SK-N-SH (cell line): ENCODE measurements around the gene RAPGEF1. TPM values are rescaled to one million over a fixed set of nuclear protein-coding genes. Genes with fewer than 3 reads are reported as not detected.

Source experiments
- CTCF ChIA-PET: fragments of 300-600, 350-600 bp; formaldehyde crosslinking; extraction: SDS; loops from one replicate; lab custom pipeline; 2021; lab: Yijun Ruan, JAX
- POLR2A ChIA-PET: fragments of 350-600 bp; sonication (Branson Sonifier 250); formaldehyde crosslinking; extraction: SDS; loops from one replicate; lab custom pipeline; 2020; ENCODE audit warnings: antibody characterized with exemption, inconsistent platforms; lab: Yijun Ruan, JAX
- DNase-seq: peaks from one replicate; pipeline ENCODE4 v3.0.0; 2012
- H2AFZ ChIP-seq: fragments of 200-600 bp; sonication (generic); 2 replicates; pipeline ENCODE4 v1.8.1; 2016; ENCODE audit warnings: antibody characterized with exemption, mild to moderate bottlenecking, low read depth
- H3F3A ChIP-seq: fragments of 200-600 bp; sonication (generic); replicated peaks from 2 replicates; pipeline ENCODE3; 2016; ENCODE audit warnings: antibody characterized with exemption, mild to moderate bottlenecking; ENCODE audit not compliant: insufficient read depth
- H3K27ac ChIP-seq, 2 experiments: fragments of 200-500 bp in 1 of 2; fragments of 200-600 bp in 1 of 2; sonication (Bioruptor generic) in 1 of 2; sonication (generic), shearing (Covaris generic) in 1 of 2; 2 replicates each; pipeline versions ENCODE4 v1.5.1 to v1.6.1; 2014 to 2016; ENCODE audit warnings: low read depth in 2 of 2, inconsistent platforms in 1 of 2, low read length in 1 of 2, mild to moderate bottlenecking in 1 of 2, mixed read lengths in 1 of 2
- H3K27me3 ChIP-seq: fragments of 200-600 bp; sonication (generic), shearing (Covaris generic); 2 replicates; pipeline ENCODE4 v1.6.1; 2016; ENCODE audit warnings: mixed run types; ENCODE audit not compliant: insufficient read depth
- H3K36me3 ChIP-seq, 2 experiments: fragments of 200-500 bp in 1 of 2; fragments of 200-600 bp in 1 of 2; sonication (Bioruptor generic) in 1 of 2; sonication (generic) in 1 of 2; replicated peaks in 1 of 2; 2 replicates each; pipeline versions ENCODE3 to v1.5.1; 2014 to 2016; ENCODE audit warnings: low read length in 1 of 2, mild to moderate bottlenecking in 1 of 2; ENCODE audit not compliant: insufficient read depth in 2 of 2, control insufficient read depth in 1 of 2
- H3K4me1 ChIP-seq, 2 experiments: fragments of 200-500 bp in 1 of 2; fragments of 200-600 bp in 1 of 2; sonication (Bioruptor generic) in 1 of 2; sonication (generic), shearing (Covaris generic) in 1 of 2; 2 replicates each; pipeline versions ENCODE4 v1.5.1 to v1.6.1; 2014 to 2016; ENCODE audit warnings: low read depth in 1 of 2, low read length in 1 of 2, mixed run types in 1 of 2; ENCODE audit not compliant: insufficient read depth in 2 of 2, control insufficient read depth in 1 of 2
- H3K4me2 ChIP-seq: fragments of 200-600 bp; sonication (generic), shearing (Covaris generic); 2 replicates; pipeline ENCODE4 v1.6.1; 2017; ENCODE audit warnings: mixed run types
- H3K4me3 ChIP-seq, 2 experiments: fragments of 200-500 bp in 1 of 2; fragments of 200-600 bp in 1 of 2; sonication (Bioruptor generic) in 1 of 2; sonication (generic), shearing (Covaris generic) in 1 of 2; 2 replicates each; pipeline versions ENCODE4 v1.5.1 to v1.8.1; 2014 to 2016; ENCODE audit warnings: low read depth in 2 of 2, inconsistent platforms in 1 of 2, low read length in 1 of 2, mild to moderate bottlenecking in 1 of 2, mixed read lengths in 1 of 2, moderate library complexity in 1 of 2
- H3K79me2 ChIP-seq: fragments of 200-600 bp; sonication (generic); 2 replicates; pipeline ENCODE4 v1.8.1; 2017; ENCODE audit warnings: mild to moderate bottlenecking; ENCODE audit not compliant: insufficient read depth
- H3K9ac ChIP-seq: fragments of 200-600 bp; sonication (generic); 2 replicates; pipeline ENCODE4 v1.6.1; 2017; ENCODE audit warnings: mixed run types
- H3K9me2 ChIP-seq: fragments of 200-600 bp; sonication (generic); 2 replicates; pipeline ENCODE4 v1.6.1; 2017; ENCODE audit warnings: mixed run types
- H3K9me3 ChIP-seq: fragments of 200-600 bp; sonication (generic); 2 replicates; pipeline ENCODE4 v1.6.1; 2017; ENCODE audit warnings: mixed run types, mild to moderate bottlenecking, moderate library complexity
- H4K20me1 ChIP-seq: fragments of 200-600 bp; sonication (generic); 2 replicates; pipeline ENCODE4 v1.6.1; 2017; ENCODE audit warnings: mild to moderate bottlenecking, mixed run types; ENCODE audit not compliant: insufficient read depth
- CHD2 ChIP-seq: fragments of 150-350 bp; IDR thresholded peaks from 2 replicates; pipeline ENCODE4 v1.6.1; 2018; ENCODE audit warnings: low read length; ENCODE audit not compliant: partially characterized antibody
- EP300 ChIP-seq, 2 experiments: IDR thresholded peaks; 2 replicates each; pipeline versions ENCODE4 v1.4.0 to v1.6.1; 2012; ENCODE audit warnings: borderline replicate concordance in 1 of 2, low read depth in 1 of 2, low read length in 1 of 2
- GABPA ChIP-seq: IDR thresholded peaks from 2 replicates; pipeline ENCODE4 v1.4.0; 2012; ENCODE audit warnings: low read depth, mild to moderate bottlenecking
- NFIC ChIP-seq: IDR thresholded peaks from 2 replicates; pipeline ENCODE4 v1.4.0; 2012; ENCODE audit warnings: borderline replicate concordance
- TAF1 ChIP-seq: IDR thresholded peaks from 2 replicates; pipeline ENCODE4 v1.6.1; 2012; ENCODE audit warnings: low read depth, mild to moderate bottlenecking, low read length, moderate library complexity, borderline replicate concordance
- ZBTB33 ChIP-seq: IDR thresholded peaks from 2 replicates; pipeline ENCODE4 v1.4.0; 2012; ENCODE audit warnings: low read depth, borderline replicate concordance
- WGBS: methylation state at CpG from one replicate; pipeline ENCODE4 v1.1.6; 2017; ENCODE audit warnings: low lambda C conversion rate; 5-methylcytosine and 5-hydroxymethylcytosine counted together
- polyA plus RNA-seq, 3 experiments: library from polyadenylated mRNA; depleted of rRNA; stranded (reverse); fragments of >200 nt; gene quantifications; 2 replicates each; pipeline ENCODE4 v1.2.3, GENCODE V29; 2012
- TF ChIP-seq, protein P1 (sequence below): IDR thresholded peaks from 2 replicates; pipeline ENCODE4; 2012

The RAPGEF1 gene
- polyA plus RNA-seq, 1 of the 3 experiments (the other 2 are of a cell fraction) = 26.2 TPM

GRCh38 chr9:131639769-131640437 lies 100.0 kb downstream of the RAPGEF1 start:
- POLR2A ChIA-PET = no interaction called here
- Histone ChIP-seq H3K27me3 (no peaks in the 10 kb centered on the region), H3K4me3 (no peak overlapping the region), H3K9ac (no peak overlapping the region), H3K4me1 (peaks cover 3 to 4% of the 10 kb centered on the region in 2 experiments; a peak in 2 of 4 replicates), H3K36me3 (peaks cover 0 to 24% of the 10 kb centered on the region in 2 experiments), H3K79me2 (no peaks in the 10 kb centered on the region), H3K27ac (no peak overlapping the region), H3K4me2 (no peak overlapping the region), H3K9me2 (no peaks in the 10 kb centered on the region), H4K20me1 (no peaks in the 10 kb centered on the region), H2AFZ (no peak overlapping the region), H3K9me3 (no peaks in the 10 kb centered on the region), H3F3A (no peaks in the 10 kb centered on the region)
- no peak for DNase-seq
- 91% methylated on average over 9 of the region's 9 CpGs for WGBS
- TF ChIP-seq NFIC = no peak
- TF ChIP-seq, protein P1, sequence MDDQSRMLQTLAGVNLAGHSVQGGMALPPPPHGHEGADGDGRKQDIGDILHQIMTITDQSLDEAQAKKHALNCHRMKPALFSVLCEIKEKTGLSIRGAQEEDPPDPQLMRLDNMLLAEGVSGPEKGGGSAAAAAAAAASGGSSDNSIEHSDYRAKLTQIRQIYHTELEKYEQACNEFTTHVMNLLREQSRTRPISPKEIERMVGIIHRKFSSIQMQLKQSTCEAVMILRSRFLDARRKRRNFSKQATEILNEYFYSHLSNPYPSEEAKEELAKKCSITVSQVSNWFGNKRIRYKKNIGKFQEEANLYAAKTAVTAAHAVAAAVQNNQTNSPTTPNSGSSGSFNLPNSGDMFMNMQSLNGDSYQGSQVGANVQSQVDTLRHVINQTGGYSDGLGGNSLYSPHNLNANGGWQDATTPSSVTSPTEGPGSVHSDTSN = no peak
- no peak for TF ChIP-seq GABPA
- no peak for TF ChIP-seq EP300 (IDR thresholded peaks at IDR 0.05; ENCODE audit: borderline replicate concordance in 1 of 2, low read depth in 1 of 2, low read length in 1 of 2)
- TF ChIP-seq TAF1 = no peak
- no peak for TF ChIP-seq CHD2
- CTCF ChIA-PET = interaction anchor here (3.3 kb wide), 1 partner anchor 100 kb away, joined by 15 read pairs; the partner anchor contains the start of gene RAPGEF1

DNA sequence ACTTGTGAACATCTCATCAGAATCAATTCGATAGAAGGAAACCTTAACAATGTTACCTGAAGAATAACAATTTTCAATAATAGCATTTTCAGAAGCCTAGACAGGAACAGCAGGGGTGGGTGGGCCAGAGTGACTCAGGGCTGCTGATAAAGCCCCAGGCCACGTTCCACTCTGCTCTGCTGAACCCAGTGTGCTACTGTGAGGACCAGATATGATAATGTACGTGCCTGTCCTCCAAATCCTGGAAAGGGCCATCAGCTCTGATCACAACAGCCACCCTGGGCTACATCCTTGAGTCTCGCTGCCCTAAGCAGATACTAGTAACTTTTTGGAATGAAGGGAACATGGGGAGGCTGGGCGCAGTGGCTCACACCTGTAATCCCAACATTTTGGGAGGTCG lies 103.3 kb downstream of the RAPGEF1 start:
- no peaks in the 10 kb centered on the region for H3K9me2 ChIP-seq
- DNase-seq = no peak

More for the DNA sequence above, 103.3 kb downstream of the RAPGEF1 start:
- Histone ChIP-seq H3K27me3 (no peaks in the 10 kb centered on the region), H3F3A (no peaks in the 10 kb centered on the region), H3K4me2 (no peak overlapping the region), H3K4me1 (peaks cover 3 to 4% of the 10 kb centered on the region in 2 experiments; a peak in 2 of 4 replicates), H3K36me3 (peaks cover 7 to 16% of the 10 kb centered on the region in 2 experiments), H3K9ac (no peak overlapping the region), H3K4me3 (no peak overlapping the region), H3K79me2 (no peaks in the 10 kb centered on the region), H3K9me3 (no peaks in the 10 kb centered on the region), H2AFZ (no peak overlapping the region), H3K27ac (peak overlapping the region in 1 of 2 experiments; percentile 10; a peak in 1 of 4 replicates), H4K20me1 (no peaks in the 10 kb centered on the region)
- TF ChIP-seq, protein P1 = no peak
- TF ChIP-seq GABPA (no peak), ZBTB33 (no peak)
- ChIA-PET CTCF (interaction anchor here (0.8 to 1.7 kb wide), 2 partner anchors 22 to 104 kb away, joined by 3 to 4 read pairs; partner anchors contain the start of gene RAPGEF1), POLR2A (no interaction called here)
- WGBS = 90% methylated on average over 6 of the region's 6 CpGs
